K562 (cell line): ENCODE results near the gene GPATCH4. TPM values are rescaled to one million over a fixed set of nuclear protein-coding genes. Genes with fewer than 3 reads are reported as not detected.

Source experiments
- ATF6 ChIP-seq: sonication (generic); formaldehyde crosslinking; IDR thresholded peaks from 2 replicates; pipeline ENCODE4 v1.4.0; 2020; ENCODE audit warnings: mild to moderate bottlenecking, missing genetic modification reagents
- BRD9 ChIP-seq: fragments of 450-650 bp; IDR thresholded peaks from 2 replicates; pipeline ENCODE4 v1.6.1; 2018; ENCODE audit warnings: low read depth; ENCODE audit not compliant: partially characterized antibody
- CREBBP ChIP-seq: IDR thresholded peaks from one replicate; pipeline ENCODE4 v1.6.1; 2012; ENCODE audit warnings: low read depth, mild to moderate bottlenecking, control low read depth, inconsistent platforms, low read length
- HBP1 ChIP-seq: fragments of 450-650 bp; formaldehyde crosslinking; IDR thresholded peaks from 2 replicates; pipeline ENCODE4 v1.4.0; 2022; ENCODE audit warnings: missing genetic modification characterization
- HDAC1 ChIP-seq, 2 experiments: fragments of 450-650 bp; IDR thresholded peaks; 2 replicates each; pipeline ENCODE4 v1.6.1; 2016 to 2017; ENCODE audit warnings: inconsistent platforms in 1 of 2, mild to moderate bottlenecking in 1 of 2, moderate library complexity in 1 of 2
- IRF2 ChIP-seq: sonication (generic); formaldehyde crosslinking; IDR thresholded peaks from 2 replicates; pipeline ENCODE4 v1.8.1; 2022; ENCODE audit warnings: mild to moderate bottlenecking, missing genetic modification reagents
- IRF9 ChIP-seq: fragments of 450-650 bp; IDR thresholded peaks from 2 replicates; pipeline ENCODE4 v1.6.1; 2016; ENCODE audit warnings: missing biosample characterization, missing genetic modification characterization
- LCOR ChIP-seq: sonication (generic); formaldehyde crosslinking; IDR thresholded peaks from 2 replicates; pipeline ENCODE4 v1.8.0; 2022; ENCODE audit warnings: mild to moderate bottlenecking, missing genetic modification reagents
- LEF1 ChIP-seq: fragments of 450-650 bp; IDR thresholded peaks from 2 replicates; pipeline ENCODE4 v1.6.1; 2016; ENCODE audit warnings: mild to moderate bottlenecking
- NRF1 ChIP-seq, 2 experiments: fragments of 450-650 bp; IDR thresholded peaks in 1 of 2; conservative IDR thresholded peaks in 1 of 2; 2 replicates each; pipeline ENCODE4 v1.6.1; 2014; ENCODE audit warnings: mild to moderate bottlenecking in 2 of 2
- POLR2B ChIP-seq: fragments of 450-650 bp; IDR thresholded peaks from 2 replicates; pipeline ENCODE4 v1.6.1; 2018; ENCODE audit warnings: low read depth; ENCODE audit not compliant: partially characterized antibody
- POLR3A ChIP-seq: IDR thresholded peaks from 2 replicates; pipeline ENCODE4 v1.6.1; 2011; ENCODE audit warnings: borderline replicate concordance, mild to moderate bottlenecking, moderate library complexity; ENCODE audit not compliant: insufficient read length, insufficient read depth; ENCODE audit errors: extremely low read depth
- RBM39 ChIP-seq: fragments of 200-400 bp; formaldehyde crosslinking; optimal IDR thresholded peaks from 2 replicates; pipeline ENCODE3; 2018; ENCODE audit warnings: low read depth, low read length
- SRF ChIP-seq, 2 experiments: fragments of 250-450, 450-650 bp in 1 of 2; sonication (Bioruptor Pico) in 1 of 2; sonication (generic) in 1 of 2; formaldehyde crosslinking; IDR thresholded peaks; 2 replicates each; pipeline versions ENCODE4 v1.5.0 to v1.5.1; 2020 to 2022; ENCODE audit warnings: mild to moderate bottlenecking in 1 of 2, missing genetic modification reagents in 1 of 2
- TBP ChIP-seq: optimal IDR thresholded peaks from 2 replicates; pipeline ENCODE3; 2011; ENCODE audit warnings: low read depth, low read length, improper control_type of control experiment
- ZBED1 ChIP-seq: IDR thresholded peaks from 2 replicates; pipeline ENCODE4 v1.6.1; 2014
- ZFX ChIP-seq: sonication (generic); formaldehyde crosslinking; IDR thresholded peaks from 2 replicates; pipeline ENCODE4 v1.8.0; 2022; ENCODE audit warnings: mild to moderate bottlenecking, missing genetic modification reagents, moderate library complexity
- ZNF583 ChIP-seq: fragments of 250-450 bp; sonication (Bioruptor Pico); IDR thresholded peaks from 2 replicates; pipeline ENCODE4 v1.4.0; 2020
- ZNF592 ChIP-seq: fragments of 450-650 bp; IDR thresholded peaks from 2 replicates; pipeline ENCODE4 v1.6.1; 2017; ENCODE audit warnings: antibody characterized with exemption, mild to moderate bottlenecking
- ZNF780A ChIP-seq: fragments of 250-450 bp; sonication (Bioruptor Pico); IDR thresholded peaks from 2 replicates; pipeline ENCODE4 v1.5.0; 2021; ENCODE audit warnings: mild to moderate bottlenecking
- polyA plus RNA-seq, 8 experiments: library from polyadenylated mRNA; depleted of rRNA in 4 of 8; stranded (reverse) in 5 of 8; unstranded in 3 of 8; fragments of >200 nt; fragmentation: Nextera tagmentation in 2 of 8; fragmentation: Illumina TruSeq in 1 of 8; extraction: Ambion mirVana in 2 of 8; extraction: Trizol in 1 of 8; gene quantifications; 2 replicates each; pipeline versions ENCODE4 v1.2.1 to v1.2.3, GENCODE V29; 2011 to 2014; ENCODE audit warnings: inconsistent platforms in 1 of 8, missing spikeins in 1 of 8
- total RNA-seq, 7 experiments: library from RNA; depleted of rRNA in 6 of 7; stranded (reverse); fragments of >200 nt in 6 of 7; fragmentation: Illumina TruSeq in 2 of 7; extraction: Trizol in 2 of 7; gene quantifications; 2 replicates each; pipeline versions ENCODE4 v1.2.1 to v1.2.3, GENCODE V29; 2011 to 2021; ENCODE audit warnings: low replicate concordance in 1 of 7

Gene GPATCH4
- total and polyA plus RNA-seq, 9 of the 15 experiments (the other 6 are each of a cell fraction or from before 2014, with no cell fraction given): 43.7 to 105 (median 76.5) TPM

GRCh38 chr1:156591432-156592157 is 9.7 kb downstream of the GPATCH4 start, which contains the start of gene NAXE (continued):
- TF ChIP-seq ZNF592 (0 out of 2 replicates have a peak, but pooled peaks have one; percentile 17), ATF6 (CRISPR knock-in tag) (0 out of 2 replicates have a peak, but pooled peaks have one; percentile 65), NRF1 (conservative IDR thresholded peaks at IDR 0.05 in 1 of 2, IDR thresholded peaks at IDR 0.05 in 1 of 2) (peak; percentile 91 to 93), ZBED1 (no peak), IRF9 (tag) (no peak), ZFX (CRISPR knock-in tag) (peak; percentile 89), ZNF780A (CRISPR knock-in tag) (no peak), BRD9 (peak; percentile 54), HDAC1 (IDR thresholded peaks at IDR 0.05) (peak in 1 of 2 experiments; percentile 54; a peak in 1 of 4 replicates), TBP (peak; percentile 76), LEF1 (peak; percentile 33; the same call in 1 of the 2 replicates), RBM39 (no peak), CREBBP (no peak), POLR3A (no peak), POLR2B (peak; percentile 90), IRF2 (CRISPR knock-in tag) (no peak), LCOR (CRISPR knock-in tag) (peak; percentile 21; the same call in 1 of the 2 replicates), SRF (CRISPR knock-in tag; IDR thresholded peaks at IDR 0.05) (no peak), ZNF583 (CRISPR knock-in tag) (0 out of 2 replicates have a peak, but pooled peaks have one; percentile 41), HBP1 (CRISPR knock-in tag) (0 out of 2 replicates have a peak, but pooled peaks have one; percentile 41)
